ENCODE results near the gene CREB3L1.

CREB3L1 gene

DNA sequence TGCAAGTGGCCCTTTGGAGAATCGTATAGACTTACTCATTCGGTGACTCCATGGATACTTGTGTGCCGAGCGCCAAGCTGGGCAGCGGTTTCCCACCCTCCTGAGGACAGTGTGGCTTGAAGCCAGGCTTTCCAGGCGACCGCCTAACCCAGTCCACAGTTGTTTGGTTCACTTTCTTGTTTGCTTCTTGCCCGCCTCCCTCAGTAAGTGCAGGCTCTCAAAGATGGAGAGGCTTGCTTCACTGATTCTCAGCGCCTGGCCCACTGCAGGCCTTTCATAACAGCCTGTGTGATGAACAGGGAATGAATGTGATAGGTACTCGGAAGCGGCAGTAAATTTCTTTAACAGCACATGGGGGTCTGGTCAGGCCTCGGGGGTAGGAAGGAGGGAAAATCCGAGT lies 92.8 kb downstream of the CREB3L1 start:
- Histone ChIP-seq H3F3A (ENCODE audit: control insufficient read depth, insufficient read depth) (no peaks in the 10 kb centered on the region), H3K4me2 (ENCODE audit: low read length) (no peak overlapping the region), H3K4me3 (ENCODE audit: low read length) (no peak overlapping the region), H3K27ac (ENCODE audit: low read depth, low read length) (no peak overlapping the region), H3K4me1 (ENCODE audit: control insufficient read depth, low read length) (peaks cover 5% of the 10 kb centered on the region; the same call in 1 of the 2 replicates), H3K36me3 (ENCODE audit: control insufficient read depth, low read length) (peaks cover 29% of the 10 kb centered on the region), H4K20me1 (ENCODE audit: control insufficient read depth, insufficient read depth, low read depth, low read length) (peaks cover 6% of the 10 kb centered on the region; the same call in 1 of the 2 replicates), H3K79me2 (ENCODE audit: control insufficient read depth, low read length) (no peaks in the 10 kb centered on the region), H3K9me2 (replicated peaks; ENCODE audit: control insufficient read depth, low read length) (no peaks in the 10 kb centered on the region), H3K9me3 (ENCODE audit: control insufficient read depth, insufficient read depth, low read length) (no peaks in the 10 kb centered on the region), H3K27me3 (ENCODE audit: control insufficient read depth, low read length) (no peaks in the 10 kb centered on the region)
- TF ChIP-seq CTCF (IDR thresholded peaks at IDR 0.05; ENCODE audit: low read depth, low read length, poor library complexity, severe bottlenecking) (no peak), EZH2phosphoT487 (IDR thresholded peaks at IDR 0.05; ENCODE audit: borderline replicate concordance, low read length) (no peak)

Measured in DOHH2 (cell line).